ENCODE data around the gene PTPRD. TPM values are rescaled to one million over a fixed set of nuclear protein-coding genes. Genes with fewer than 3 reads are reported as not detected.

Gene PTPRD
- total and polyA plus RNA-seq, 5 experiments from 2014 or later = not detected

- no peak for ATAC-seq
Observed at GRCh38 chr9:9804109-9804508, 808.7 kb downstream of the PTPRD start.

GRCh38 chr9:9799287-9799686 lies 813.5 kb downstream of the PTPRD start:
- no peak overlapping the region for H3K4me3 Mint-ChIP-seq
- H3K9me3 Mint-ChIP-seq = peaks cover 0 to 4% (median 0%) of the 10 kb centered on the region in 9 donors
- H3K36me3 Mint-ChIP-seq = no peaks in the 10 kb centered on the region
- H3K27me3 Mint-ChIP-seq = no peaks in the 10 kb centered on the region
- H3K4me1 Mint-ChIP-seq = no peaks in the 10 kb centered on the region
- no peak overlapping the region for H3K27ac Mint-ChIP-seq
- DNase-seq (no peak), ATAC-seq (no peak)
- POLR2A ChIA-PET = no interaction called here

More at GRCh38 chr9:9804109-9804508, 808.7 kb downstream of the PTPRD start:
- Mint-ChIP-seq H3K27me3 (peaks cover 0 to 4% (median 0%) of the 10 kb centered on the region in 5 donors), H3K27ac (no peak overlapping the region), H3K4me1 (no peaks in the 10 kb centered on the region), H3K9me3 (peaks cover 0 to 5% (median 0%) of the 10 kb centered on the region in 9 donors), H3K36me3 (no peaks in the 10 kb centered on the region), H3K4me3 (no peak overlapping the region)
- DNase-seq = no peak
- POLR2A ChIA-PET = no interaction called here

GRCh38 chr9:9792144-9792857 lies 820.5 kb downstream of the PTPRD start:
- H3K27me3 Mint-ChIP-seq = no peaks in the 10 kb centered on the region
- H3K9me3 Mint-ChIP-seq = peaks cover 0 to 2% (median 0%) of the 10 kb centered on the region in 9 donors
- no peaks in the 10 kb centered on the region for H3K4me1 Mint-ChIP-seq
- no peaks in the 10 kb centered on the region for H3K36me3 Mint-ChIP-seq
- no peak overlapping the region for H3K4me3 Mint-ChIP-seq
- POLR2A ChIA-PET = no interaction called here
- no peak overlapping the region for H3K27ac Mint-ChIP-seq
- ATAC-seq (no peak), DNase-seq (no peak)

GRCh38 chr9:9791611-9792010 lies 821.2 kb downstream of the PTPRD start:
- Mint-ChIP-seq H3K27ac (no peak overlapping the region), H3K9me3 (peaks cover 0 to 2% (median 0%) of the 10 kb centered on the region in 9 donors), H3K4me1 (no peaks in the 10 kb centered on the region), H3K36me3 (no peaks in the 10 kb centered on the region), H3K4me3 (no peak overlapping the region), H3K27me3 (no peaks in the 10 kb centered on the region)
- ATAC-seq = no peak
- POLR2A ChIA-PET = no interaction called here
- no peak for DNase-seq

GRCh38 chr9:9790216-9790872 lies 822.5 kb downstream of the PTPRD start:
- POLR2A ChIA-PET = no interaction called here
- Mint-ChIP-seq H3K27ac (no peak overlapping the region), H3K36me3 (no peaks in the 10 kb centered on the region), H3K4me1 (no peaks in the 10 kb centered on the region), H3K9me3 (peaks cover 0 to 2% (median 0%) of the 10 kb centered on the region in 9 donors), H3K4me3 (no peak overlapping the region), H3K27me3 (no peaks in the 10 kb centered on the region)
- ATAC-seq (no peak), DNase-seq (no peak)

- Mint-ChIP-seq H3K9me3 (peaks cover 0 to 3% (median 0%) of the 10 kb centered on the region in 9 donors), H3K4me3 (no peak overlapping the region), H3K27ac (no peak overlapping the region), H3K4me1 (no peaks in the 10 kb centered on the region), H3K27me3 (no peaks in the 10 kb centered on the region), H3K36me3 (no peaks in the 10 kb centered on the region)
- no peak for DNase-seq
- no peak for ATAC-seq
- POLR2A ChIA-PET = no interaction called here
Observed at GRCh38 chr9:9783711-9784110, 829.1 kb downstream of the PTPRD start.

GRCh38 chr9:9783211-9783610 lies 829.6 kb downstream of the PTPRD start:
- H3K27ac Mint-ChIP-seq = no peak overlapping the region
- ATAC-seq (no peak), DNase-seq (no peak)
- POLR2A ChIA-PET = no interaction called here
- no peaks in the 10 kb centered on the region for H3K36me3 Mint-ChIP-seq
- H3K9me3 Mint-ChIP-seq = peaks cover 0 to 3% (median 0%) of the 10 kb centered on the region in 9 donors
- no peaks in the 10 kb centered on the region for H3K27me3 Mint-ChIP-seq
- H3K4me3 Mint-ChIP-seq = no peak overlapping the region
- H3K4me1 Mint-ChIP-seq = no peaks in the 10 kb centered on the region

GRCh38 chr9:9778293-9778692 lies 834.5 kb downstream of the PTPRD start:
- H3K4me3 Mint-ChIP-seq = no peak overlapping the region
- DNase-seq (no peak), ATAC-seq (no peak)
- no peaks in the 10 kb centered on the region for H3K36me3 Mint-ChIP-seq
- peaks cover 0 to 1% (median 0%) of the 10 kb centered on the region in 5 donors for H3K27me3 Mint-ChIP-seq
- POLR2A ChIA-PET = no interaction called here
- no peak overlapping the region for H3K27ac Mint-ChIP-seq
- no peaks in the 10 kb centered on the region for H3K4me1 Mint-ChIP-seq
- H3K9me3 Mint-ChIP-seq = peaks cover 0 to 3% (median 2%) of the 10 kb centered on the region in 9 donors

GRCh38 chr9:9774471-9774870 lies 838.3 kb downstream of the PTPRD start:
- H3K9me3 Mint-ChIP-seq = peaks cover 0 to 4% (median 2%) of the 10 kb centered on the region in 9 donors
- no peak for DNase-seq
- no peaks in the 10 kb centered on the region for H3K4me1 Mint-ChIP-seq
- no peaks in the 10 kb centered on the region for H3K36me3 Mint-ChIP-seq
- H3K4me3 Mint-ChIP-seq = no peak overlapping the region
- ATAC-seq = no peak
- H3K27me3 Mint-ChIP-seq = peaks cover 0 to 1% (median 0%) of the 10 kb centered on the region in 5 donors
- POLR2A ChIA-PET = no interaction called here
- H3K27ac Mint-ChIP-seq = no peak overlapping the region

- H3K4me3 Mint-ChIP-seq = no peak overlapping the region
- no peaks in the 10 kb centered on the region for H3K36me3 Mint-ChIP-seq
- DNase-seq = no peak
- no peak for ATAC-seq
- POLR2A ChIA-PET = no interaction called here
- no peak overlapping the region for H3K27ac Mint-ChIP-seq
- peaks cover 0 to 8% (median 2%) of the 10 kb centered on the region in 9 donors for H3K9me3 Mint-ChIP-seq
- no peaks in the 10 kb centered on the region for H3K4me1 Mint-ChIP-seq
- peaks cover 0 to 1% (median 0%) of the 10 kb centered on the region in 5 donors for H3K27me3 Mint-ChIP-seq
Observed at GRCh38 chr9:9771314-9771713, 841.5 kb downstream of the PTPRD start.

- Mint-ChIP-seq H3K9me3 (peaks cover 0 to 18% (median 3%) of the 10 kb centered on the region in 9 donors), H3K36me3 (no peaks in the 10 kb centered on the region), H3K27ac (no peak overlapping the region), H3K4me1 (no peaks in the 10 kb centered on the region), H3K27me3 (peaks cover 0 to 1% (median 0%) of the 10 kb centered on the region in 5 donors), H3K4me3 (no peak overlapping the region)
- POLR2A ChIA-PET = interaction anchor here (0.5 kb wide), 1 partner anchor 17 kb away, joined by 3 read pairs; no protein-coding TSS in a partner anchor
- ATAC-seq = no peak
- DNase-seq = no peak
Observed at GRCh38 chr9:9764821-9765220, 848.0 kb downstream of the PTPRD start.

- no peak for ATAC-seq
- DNase-seq = no peak
- Mint-ChIP-seq H3K36me3 (no peaks in the 10 kb centered on the region), H3K27me3 (no peaks in the 10 kb centered on the region), H3K27ac (no peak overlapping the region), H3K9me3 (peaks cover 0 to 8% (median 0%) of the 10 kb centered on the region in 9 donors), H3K4me3 (no peak overlapping the region), H3K4me1 (no peaks in the 10 kb centered on the region)
- POLR2A ChIA-PET = no interaction called here
Observed at GRCh38 chr9:9754186-9754585, 858.6 kb downstream of the PTPRD start.

- Mint-ChIP-seq H3K9me3 (peaks cover 0 to 6% (median 2%) of the 10 kb centered on the region in 9 donors), H3K4me1 (no peaks in the 10 kb centered on the region), H3K27ac (no peak overlapping the region), H3K27me3 (no peaks in the 10 kb centered on the region), H3K4me3 (no peak overlapping the region), H3K36me3 (no peaks in the 10 kb centered on the region)
- POLR2A ChIA-PET = no interaction called here
- DNase-seq (no peak), ATAC-seq (no peak)
Observed at GRCh38 chr9:9753266-9753665, 859.5 kb downstream of the PTPRD start.

Measured in naive thymus-derived CD8-positive, alpha-beta T cell (primary cell).